ENCODE data around the gene UBE3B.

The UBE3B gene

GRCh38 chr12:109580684-109581333 is 103.4 kb downstream of the UBE3B start:
- H3K9me3 ChIP-seq (ENCODE audit: severe bottlenecking) = no peaks in the 10 kb centered on the region
- TF ChIP-seq CTCF (IDR thresholded peaks at IDR 0.05; ENCODE audit: low read depth, low read length) = no peak
- H3K36me3 ChIP-seq = peaks cover 84% of the 10 kb centered on the region
- no peak overlapping the region for H3K4me3 ChIP-seq (ENCODE audit: low read depth, low read length)
- H3K27ac ChIP-seq = peak overlapping the region; percentile 39; the same call in 1 of the 2 replicates
- no peak for DNase-seq
- H3K27me3 ChIP-seq (ENCODE audit: insufficient read depth, low read depth, severe bottlenecking) = no peaks in the 10 kb centered on the region

GRCh38 chr12:109581334-109581691 is 103.9 kb downstream of the UBE3B start:
- peaks cover 82% of the 10 kb centered on the region for H3K36me3 ChIP-seq

GRCh38 chr12:109581856-109582255 is 104.4 kb downstream of the UBE3B start:
- DNase-seq = no peak
- Histone ChIP-seq H3K36me3 (peaks cover 82% of the 10 kb centered on the region), H3K9me3 (ENCODE audit: severe bottlenecking) (no peaks in the 10 kb centered on the region), H3K27ac (no peak overlapping the region; the same call in 1 of the 2 replicates), H3K27me3 (ENCODE audit: insufficient read depth, low read depth, severe bottlenecking) (no peaks in the 10 kb centered on the region), H3K4me3 (ENCODE audit: low read depth, low read length) (no peak overlapping the region)
- TF ChIP-seq CTCF (IDR thresholded peaks at IDR 0.05; ENCODE audit: low read depth, low read length) = no peak

More at GRCh38 chr12:109581334-109581691, 103.9 kb downstream of the UBE3B start:
- Histone ChIP-seq H3K4me3 (ENCODE audit: low read depth, low read length) (no peak overlapping the region), H3K9me3 (ENCODE audit: severe bottlenecking) (no peaks in the 10 kb centered on the region), H3K27ac (peak overlapping the region; percentile 39; the same call in 1 of the 2 replicates), H3K27me3 (ENCODE audit: insufficient read depth, low read depth, severe bottlenecking) (no peaks in the 10 kb centered on the region)
- DNase-seq = no peak
- no peak for TF ChIP-seq CTCF (IDR thresholded peaks at IDR 0.05; ENCODE audit: low read depth, low read length)

GRCh38 chr12:109582636-109583035 is 105.2 kb downstream of the UBE3B start:
- peaks cover 82% of the 10 kb centered on the region for H3K36me3 ChIP-seq
- no peaks in the 10 kb centered on the region for H3K27me3 ChIP-seq (ENCODE audit: insufficient read depth, low read depth, severe bottlenecking)
- H3K9me3 ChIP-seq (ENCODE audit: severe bottlenecking) = no peaks in the 10 kb centered on the region
- no peak overlapping the region for H3K4me3 ChIP-seq (ENCODE audit: low read depth, low read length)
- peak; percentile 62 for TF ChIP-seq CTCF (IDR thresholded peaks at IDR 0.05; ENCODE audit: low read depth, low read length)
- H3K27ac ChIP-seq = no peak overlapping the region
- peak; percentile 62 for DNase-seq

GRCh38 chr12:109583733-109584132 is 106.3 kb downstream of the UBE3B start:
- no peak overlapping the region for H3K4me3 ChIP-seq (ENCODE audit: low read depth, low read length)
- no peak for DNase-seq
- no peaks in the 10 kb centered on the region for H3K27me3 ChIP-seq (ENCODE audit: insufficient read depth, low read depth, severe bottlenecking)
- H3K36me3 ChIP-seq = peaks cover 82% of the 10 kb centered on the region
- no peaks in the 10 kb centered on the region for H3K9me3 ChIP-seq (ENCODE audit: severe bottlenecking)
- no peak overlapping the region for H3K27ac ChIP-seq
- no peak for TF ChIP-seq CTCF (IDR thresholded peaks at IDR 0.05; ENCODE audit: low read depth, low read length)
